Mammary epithelial cell (primary cell): ENCODE data around the gene GBP1.

Experiments used
- EZH2 ChIP-seq: IDR thresholded peaks from 2 replicates; pipeline ENCODE4 v1.6.1; 2012; ENCODE audit warnings: low read length, inconsistent platforms, borderline replicate concordance
- TF ChIP-seq, protein P1 (sequence below), 2 donors: IDR thresholded peaks in 1 of 2; conservative IDR thresholded peaks in 1 of 2; 2 replicates each; pipeline ENCODE4 v1.5.1; 2011 to 2012; ENCODE audit warnings: inconsistent platforms in 2 of 2, low read length in 2 of 2, mild to moderate bottlenecking in 2 of 2, control low read depth in 1 of 2, low read depth in 1 of 2; ENCODE audit not compliant: insufficient read depth in 1 of 2; ENCODE audit errors: extremely low read depth in 1 of 2

DNA sequence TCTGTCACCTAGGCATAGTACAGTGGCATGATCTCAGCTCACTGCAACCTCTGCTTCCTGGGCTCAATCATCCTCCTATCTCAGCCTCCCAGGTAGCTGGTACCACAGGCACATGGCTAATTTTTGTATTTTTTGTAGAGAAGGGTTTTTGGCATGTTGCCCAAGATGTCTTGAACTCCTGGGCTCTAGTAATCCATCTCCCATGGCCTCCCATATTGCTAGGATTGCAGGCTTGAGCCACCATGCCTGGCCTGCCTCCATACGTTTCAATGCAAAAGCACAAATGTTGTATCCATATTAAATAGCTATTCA lies 24.7 kb downstream of the GBP1 start:
- TF ChIP-seq, protein P1, sequence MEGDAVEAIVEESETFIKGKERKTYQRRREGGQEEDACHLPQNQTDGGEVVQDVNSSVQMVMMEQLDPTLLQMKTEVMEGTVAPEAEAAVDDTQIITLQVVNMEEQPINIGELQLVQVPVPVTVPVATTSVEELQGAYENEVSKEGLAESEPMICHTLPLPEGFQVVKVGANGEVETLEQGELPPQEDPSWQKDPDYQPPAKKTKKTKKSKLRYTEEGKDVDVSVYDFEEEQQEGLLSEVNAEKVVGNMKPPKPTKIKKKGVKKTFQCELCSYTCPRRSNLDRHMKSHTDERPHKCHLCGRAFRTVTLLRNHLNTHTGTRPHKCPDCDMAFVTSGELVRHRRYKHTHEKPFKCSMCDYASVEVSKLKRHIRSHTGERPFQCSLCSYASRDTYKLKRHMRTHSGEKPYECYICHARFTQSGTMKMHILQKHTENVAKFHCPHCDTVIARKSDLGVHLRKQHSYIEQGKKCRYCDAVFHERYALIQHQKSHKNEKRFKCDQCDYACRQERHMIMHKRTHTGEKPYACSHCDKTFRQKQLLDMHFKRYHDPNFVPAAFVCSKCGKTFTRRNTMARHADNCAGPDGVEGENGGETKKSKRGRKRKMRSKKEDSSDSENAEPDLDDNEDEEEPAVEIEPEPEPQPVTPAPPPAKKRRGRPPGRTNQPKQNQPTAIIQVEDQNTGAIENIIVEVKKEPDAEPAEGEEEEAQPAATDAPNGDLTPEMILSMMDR (conservative IDR thresholded peaks at IDR 0.05 in 1 of 2, IDR thresholded peaks at IDR 0.05 in 1 of 2; ENCODE audit: extremely low read depth in 1 of 2, insufficient read depth in 1 of 2, low read depth in 1 of 2, low read length in 2 of 2): no peak
- no peak for TF ChIP-seq EZH2
